DMS 273 (cell line): ENCODE data around the gene TTI1.

Experiments
- DNase-seq: peaks from one replicate; lab custom pipeline; 2025; ENCODE audit not compliant: unreplicated experiment; lab: John Stamatoyannopoulos, UW

The TTI1 gene

DNA sequence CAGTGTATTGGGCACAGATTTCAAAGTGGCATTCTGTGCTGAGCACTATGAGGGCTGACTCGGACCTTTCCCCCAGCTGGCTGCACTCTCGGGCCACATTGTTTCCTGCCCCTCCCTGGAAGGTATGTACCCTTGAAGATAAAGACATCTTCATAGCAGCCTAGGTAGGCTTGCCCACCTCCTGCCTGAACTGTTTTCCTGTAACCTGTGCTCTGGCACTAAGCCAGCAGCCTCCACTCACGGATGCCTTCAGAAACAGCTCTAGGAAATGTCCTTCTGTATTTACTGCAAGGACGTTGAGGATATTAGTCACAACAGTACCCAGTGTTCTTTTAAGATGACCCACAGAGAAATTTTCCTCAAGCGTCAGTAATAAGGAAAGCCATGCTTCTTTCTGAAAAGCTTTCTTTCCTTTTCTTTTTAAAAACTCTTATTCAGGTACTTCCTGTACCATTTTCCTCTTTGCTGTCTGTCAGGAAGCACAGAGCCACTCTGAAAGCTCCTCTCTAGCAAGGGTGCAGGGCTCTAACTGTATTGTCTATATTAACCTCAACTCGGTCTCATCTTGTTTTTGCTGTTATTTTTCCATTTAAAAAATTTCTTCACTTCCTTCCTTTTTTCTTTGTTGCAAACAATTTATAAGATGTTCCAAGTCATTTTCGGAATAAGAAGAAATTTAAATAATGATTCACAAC lies 43.5 kb downstream of the TTI1 start:
- peak; percentile 42 for DNase-seq

DNA sequence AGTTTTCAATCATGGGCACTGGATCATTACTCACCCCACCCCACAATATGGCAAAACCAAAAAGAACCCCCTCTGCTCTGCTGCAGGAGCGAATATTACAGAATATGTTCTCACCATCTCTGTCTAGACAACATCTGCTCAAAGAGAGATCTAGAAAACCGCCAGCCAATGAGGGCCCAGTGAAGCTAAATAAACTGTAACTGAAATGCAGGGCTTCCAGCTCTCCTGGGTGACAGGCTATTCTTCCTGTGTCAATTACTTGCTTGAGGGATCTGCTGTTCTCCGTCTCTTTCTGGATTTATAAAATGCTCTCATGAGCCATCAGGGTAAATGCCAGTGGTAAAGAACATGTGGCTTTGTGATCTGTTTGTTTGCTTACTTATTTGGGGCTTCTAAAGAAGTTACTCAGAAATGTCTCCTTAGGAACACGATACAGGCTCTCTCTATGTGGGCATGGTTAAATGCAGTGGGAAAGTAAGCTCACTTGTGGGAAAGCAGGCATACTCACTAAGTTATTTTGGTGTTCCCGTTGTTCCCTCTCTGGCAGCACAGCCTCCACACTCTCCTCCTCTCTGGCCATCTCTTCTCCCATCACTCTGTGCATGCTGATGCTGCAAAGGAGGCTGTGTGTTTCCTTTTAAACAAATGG lies 44.8 kb downstream of the TTI1 start:
- peak; percentile 43 for DNase-seq

DNA sequence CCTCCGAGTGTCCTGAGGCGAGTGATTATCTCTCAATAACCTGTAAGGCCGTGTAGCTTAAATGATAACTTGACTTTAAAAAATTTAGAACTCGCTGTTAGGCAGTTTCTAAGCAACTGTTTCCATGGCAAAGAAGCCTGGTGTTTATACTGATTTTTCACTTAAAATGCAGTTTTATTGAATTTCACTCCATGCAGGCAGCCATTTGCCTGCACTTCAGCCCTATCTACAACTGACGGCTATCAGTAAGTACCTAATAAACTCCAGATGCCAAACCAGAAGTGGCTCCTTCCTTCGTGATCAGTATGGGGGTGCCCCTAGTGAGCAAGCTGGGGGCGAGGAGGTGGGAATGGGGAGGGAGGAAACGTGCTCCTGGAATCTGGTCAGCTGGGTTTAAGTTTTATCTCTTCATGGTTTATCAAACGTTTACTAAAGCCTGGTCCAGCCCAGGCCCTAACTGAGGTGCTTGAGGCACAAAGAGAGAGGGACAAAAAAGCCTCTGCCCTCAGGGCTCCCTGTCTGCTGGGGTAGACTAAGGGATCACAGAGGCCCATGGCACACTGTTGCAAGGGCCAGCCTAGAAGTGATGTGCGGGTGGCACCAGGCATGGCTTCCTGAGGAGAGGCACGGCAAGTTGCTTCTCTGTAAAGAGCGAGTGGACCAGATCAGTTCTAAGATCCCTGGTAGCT lies 45.5 kb downstream of the TTI1 start:
- DNase-seq, result no peak

DNA sequence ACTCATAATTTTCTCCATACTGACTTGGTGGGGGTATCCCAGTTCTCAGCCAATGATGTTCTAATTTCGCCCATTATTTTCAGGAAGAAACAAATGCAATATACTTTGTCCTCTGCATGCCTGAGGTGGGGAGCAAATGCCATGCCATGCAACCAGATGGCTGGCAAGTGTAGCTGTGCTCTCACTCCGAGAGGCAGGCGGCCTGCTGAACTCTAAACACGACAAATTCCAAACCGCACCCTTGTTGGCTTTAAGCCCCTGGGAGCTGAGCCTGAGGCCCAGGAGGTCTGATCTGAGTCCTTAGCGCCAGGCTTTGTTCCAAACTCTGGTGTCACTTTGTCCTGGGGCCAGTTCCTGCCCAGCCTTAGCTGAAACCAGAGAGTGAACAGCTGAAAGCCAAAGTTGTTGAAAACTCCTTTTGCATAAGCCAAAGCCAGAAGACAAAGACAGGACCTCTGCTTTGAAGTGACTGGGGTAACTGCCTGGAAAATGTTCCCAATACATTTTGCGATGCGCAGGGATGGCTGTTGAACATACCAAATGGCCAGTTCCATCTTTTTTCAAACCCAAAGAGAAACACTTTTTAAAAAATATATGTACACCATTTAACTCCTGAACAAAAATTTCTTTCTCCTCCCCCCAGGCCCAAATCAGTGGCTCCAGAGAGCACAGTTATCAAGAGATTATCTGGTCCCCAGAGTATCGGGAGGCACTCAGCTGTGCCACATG lies 46.2 kb downstream of the TTI1 start:
- DNase-seq, result peak; percentile 56

DNA sequence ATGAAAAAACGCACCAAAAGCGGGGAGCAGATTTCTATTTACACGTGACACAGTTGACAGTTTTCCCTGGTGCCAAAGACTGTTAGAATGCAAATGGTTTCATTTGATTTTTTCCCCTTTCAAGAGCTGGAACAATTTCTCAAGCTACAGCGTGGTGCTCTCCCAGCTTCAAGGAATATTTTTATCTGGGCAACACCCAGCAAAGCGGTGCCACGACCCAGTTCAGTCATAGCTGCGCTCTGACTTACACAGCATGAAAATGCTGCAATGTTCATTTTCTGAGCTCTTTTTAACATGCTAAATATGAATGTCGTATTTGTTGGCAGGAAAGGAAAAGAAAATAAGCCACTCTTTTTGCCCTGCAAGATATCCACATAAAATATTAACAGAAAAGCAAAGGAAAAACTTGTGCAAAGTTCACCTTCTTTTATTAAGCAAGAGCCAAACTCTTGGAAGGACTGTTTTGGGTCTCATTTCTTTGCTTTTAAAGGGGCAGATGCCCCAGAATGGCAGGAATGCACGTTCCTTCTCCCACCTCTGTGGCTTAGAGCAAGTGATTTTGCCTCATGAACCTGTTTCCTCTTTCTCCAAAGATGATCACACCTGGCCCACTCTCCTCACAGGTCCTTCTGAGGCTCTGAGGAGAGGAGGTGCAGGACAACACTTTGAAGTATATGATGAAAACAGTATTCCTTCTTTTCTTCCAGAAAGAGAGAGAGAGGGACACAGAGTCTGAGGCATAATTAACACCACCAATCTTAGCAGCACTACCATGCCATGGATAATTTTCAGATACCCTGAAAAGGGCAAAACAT lies 47.0 kb downstream of the TTI1 start:
- no peak for DNase-seq

DNA sequence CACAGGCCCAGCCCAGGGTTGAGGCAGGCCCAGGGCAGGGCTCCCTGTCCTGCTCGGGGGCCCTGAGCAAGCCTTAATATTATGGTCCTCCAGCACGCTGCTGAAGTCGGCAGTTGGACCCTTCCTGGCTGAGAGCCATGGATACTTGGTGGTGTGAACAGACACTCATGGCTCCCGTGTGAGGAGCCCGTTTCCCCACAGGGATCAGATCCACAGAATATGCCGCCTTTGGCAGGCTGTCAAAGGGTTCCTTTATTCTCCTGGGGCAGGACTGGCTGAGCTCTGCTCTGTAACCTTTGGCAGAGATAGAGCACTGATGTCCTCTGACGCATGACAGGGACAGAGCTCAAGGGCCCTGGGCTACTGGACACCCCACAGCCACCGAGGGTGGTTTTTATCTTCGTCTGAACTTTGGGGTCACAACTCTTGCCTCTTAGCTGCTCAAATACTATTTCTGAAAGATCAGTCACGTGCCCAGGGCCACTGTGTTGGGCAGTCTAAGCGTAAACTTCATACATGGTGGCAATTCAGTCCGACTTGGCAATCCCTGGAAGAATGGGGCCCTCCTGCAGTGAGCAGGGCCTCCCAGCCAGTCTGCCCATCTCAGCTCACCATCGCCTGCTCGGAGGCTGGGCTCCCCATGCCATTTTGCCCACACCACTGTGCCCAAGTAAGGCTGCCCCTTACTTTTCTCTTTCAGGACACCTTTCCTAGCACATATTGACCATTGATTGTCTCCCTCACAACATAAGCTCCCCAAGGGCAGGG lies 49.1 kb downstream of the TTI1 start:
- peak; percentile 46 for DNase-seq

DNA sequence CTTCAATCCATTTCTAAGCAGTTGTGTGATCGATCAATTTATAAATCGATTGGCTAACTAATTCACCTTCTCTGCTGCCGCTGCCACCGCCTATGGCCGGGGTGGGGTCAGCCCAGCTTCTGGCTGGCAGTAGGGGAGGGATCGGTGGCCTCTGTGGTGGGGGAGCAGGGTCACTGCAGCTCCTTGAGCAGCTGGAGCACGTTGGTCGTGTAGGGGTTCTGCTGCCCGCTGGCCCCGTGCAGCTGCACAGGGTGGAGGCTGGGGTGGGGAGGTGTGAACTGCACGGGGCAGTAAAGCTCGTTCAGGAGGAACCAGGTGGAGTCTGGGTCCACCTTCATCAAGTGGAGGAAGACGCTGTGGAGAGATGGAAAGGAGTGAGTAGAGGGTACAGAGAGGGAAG lies 50.0 kb downstream of the TTI1 start:
- no peak for DNase-seq

DNA sequence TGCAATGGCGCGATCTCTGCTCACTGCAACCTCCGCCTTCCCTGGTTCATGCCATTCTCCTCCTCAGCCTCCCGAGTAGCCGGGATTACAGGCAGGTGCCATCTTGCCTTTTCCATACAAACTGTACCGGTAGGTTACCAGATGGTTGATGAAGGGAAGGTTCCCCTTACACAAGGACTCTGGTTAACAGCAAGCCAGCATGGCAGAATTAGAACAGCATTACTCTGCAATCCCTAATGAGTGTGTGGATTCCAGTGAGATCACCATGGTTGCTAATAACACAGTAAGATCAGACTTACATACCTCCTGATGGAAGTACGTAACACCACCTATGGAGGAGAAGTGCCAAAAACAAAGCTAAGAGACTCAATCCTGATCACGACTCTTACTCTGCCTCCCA lies 51.7 kb downstream of the TTI1 start:
- peak; percentile 27 for DNase-seq

DNA sequence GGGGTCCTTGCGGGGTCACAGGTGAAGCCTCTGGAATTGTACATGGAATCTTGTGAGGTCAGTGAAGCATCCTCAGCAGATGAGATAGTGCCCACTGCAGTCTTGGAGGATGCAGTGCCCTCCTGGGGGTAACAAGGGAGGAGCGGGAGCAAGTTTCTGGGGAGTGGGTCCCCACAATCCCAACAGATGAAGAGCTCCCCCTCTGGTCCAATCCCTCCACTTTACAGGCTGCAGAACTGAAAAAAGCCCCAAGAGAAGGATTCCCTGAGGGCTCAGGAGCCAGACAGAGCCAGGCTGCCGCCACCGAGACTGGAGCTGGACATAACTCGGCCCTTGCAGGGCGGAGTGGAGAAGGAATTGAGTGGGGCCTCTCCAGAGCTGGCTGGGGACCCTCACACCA lies 52.4 kb downstream of the TTI1 start:
- no peak for DNase-seq

DNA sequence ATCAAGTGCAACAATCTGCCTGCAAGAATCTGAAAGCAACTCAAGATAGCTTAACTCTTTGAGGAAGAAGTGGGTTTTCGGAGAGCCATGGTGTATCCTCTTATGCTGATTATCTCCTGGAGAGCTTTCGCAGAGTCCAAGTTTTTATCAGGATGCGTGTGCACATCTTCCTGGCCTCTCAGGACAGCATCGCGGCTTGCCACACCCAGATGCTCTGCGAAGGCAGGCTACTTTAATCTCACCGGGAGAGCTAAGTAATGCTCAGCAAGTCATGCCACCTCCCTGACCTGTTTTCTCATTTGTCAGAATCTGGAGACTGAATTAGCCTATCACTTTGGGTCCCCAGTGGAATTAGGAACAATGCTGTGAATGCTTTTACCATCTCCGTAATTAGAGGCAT lies 52.9 kb downstream of the TTI1 start:
- DNase-seq, result no peak

DNA sequence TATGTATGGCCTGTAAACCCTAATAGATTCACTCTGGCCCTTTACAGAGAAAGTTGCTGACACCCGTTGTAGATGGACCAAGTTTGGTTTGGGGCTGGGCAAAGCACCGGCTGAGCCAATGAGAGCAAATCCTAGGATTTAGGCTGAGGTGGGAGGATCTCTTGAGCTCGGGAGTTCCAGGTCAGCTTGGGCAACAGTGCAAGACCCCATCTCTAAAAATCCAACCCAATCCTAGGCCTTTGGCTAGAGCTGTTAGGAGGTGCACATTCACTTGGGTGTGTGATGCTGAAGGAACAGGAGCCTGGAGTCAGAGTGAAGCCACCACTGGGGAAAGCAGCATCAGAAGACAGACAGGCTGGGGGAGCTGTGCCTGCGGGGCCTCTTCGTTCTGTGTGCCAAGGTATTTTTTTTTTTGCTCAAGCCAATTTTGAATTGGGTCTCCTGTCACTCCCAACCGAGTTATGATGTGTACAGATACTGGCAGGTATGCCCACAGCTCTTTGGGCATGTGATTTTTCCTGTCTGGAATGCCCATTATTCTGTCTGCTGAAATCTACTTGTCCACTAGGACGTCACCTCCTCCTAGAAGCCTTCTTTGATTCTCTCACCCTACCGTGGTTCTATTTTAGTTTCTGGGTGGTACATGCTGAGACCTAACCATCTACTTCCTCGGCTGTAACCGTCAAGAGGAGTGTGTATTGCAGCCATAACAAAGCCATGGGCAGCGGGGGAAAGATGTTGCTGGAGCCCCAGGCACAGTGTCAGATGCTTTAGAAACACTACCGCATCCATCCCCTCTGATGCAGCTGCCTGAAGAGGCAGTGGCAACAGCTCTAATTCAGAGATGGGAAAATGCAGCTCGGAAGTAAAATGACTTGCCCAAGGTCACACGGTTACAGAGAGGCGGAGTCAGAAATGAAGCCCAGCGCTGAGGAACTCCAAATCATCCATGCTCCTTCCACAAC lies 54.0 kb downstream of the TTI1 start:
- no peak for DNase-seq

DNA sequence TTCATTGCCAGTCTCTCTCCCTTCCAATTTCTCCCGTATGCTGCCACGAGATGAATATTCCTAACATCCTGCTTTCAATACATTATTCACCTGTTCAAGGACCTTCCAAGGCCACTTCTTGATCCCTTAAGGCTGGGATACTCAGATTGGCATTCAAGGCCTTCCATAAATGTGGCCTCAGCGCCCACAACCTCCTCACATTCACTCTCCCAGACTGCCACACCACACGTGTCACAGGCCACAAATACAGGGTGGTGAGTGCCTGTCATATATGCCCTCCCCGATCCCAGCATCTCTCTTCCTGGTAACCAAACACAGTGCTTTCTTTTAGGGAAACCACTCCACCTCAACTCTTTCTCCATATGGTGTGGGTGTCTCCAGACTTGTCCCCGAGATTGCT lies 55.5 kb downstream of the TTI1 start:
- DNase-seq, result no peak

DNA sequence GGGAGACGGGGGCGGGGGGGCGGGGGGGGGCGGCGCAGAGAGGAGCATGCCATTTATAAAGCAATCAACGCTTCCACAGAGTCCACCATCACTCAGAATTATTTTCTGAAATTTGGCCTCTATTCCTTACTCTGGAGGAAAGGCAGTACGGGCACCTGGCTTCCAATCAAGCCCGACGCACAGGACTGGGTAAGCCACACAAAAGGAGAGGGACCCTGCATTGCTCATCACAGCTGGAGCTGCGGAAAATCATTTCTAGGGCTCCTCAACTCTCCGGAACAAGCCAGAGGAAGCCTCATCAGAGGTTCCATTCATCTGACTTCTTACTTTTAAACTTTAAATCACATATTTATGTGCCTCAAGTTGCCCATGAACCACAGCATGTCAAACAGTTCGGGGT lies 55.9 kb downstream of the TTI1 start:
- no peak for DNase-seq

DNA sequence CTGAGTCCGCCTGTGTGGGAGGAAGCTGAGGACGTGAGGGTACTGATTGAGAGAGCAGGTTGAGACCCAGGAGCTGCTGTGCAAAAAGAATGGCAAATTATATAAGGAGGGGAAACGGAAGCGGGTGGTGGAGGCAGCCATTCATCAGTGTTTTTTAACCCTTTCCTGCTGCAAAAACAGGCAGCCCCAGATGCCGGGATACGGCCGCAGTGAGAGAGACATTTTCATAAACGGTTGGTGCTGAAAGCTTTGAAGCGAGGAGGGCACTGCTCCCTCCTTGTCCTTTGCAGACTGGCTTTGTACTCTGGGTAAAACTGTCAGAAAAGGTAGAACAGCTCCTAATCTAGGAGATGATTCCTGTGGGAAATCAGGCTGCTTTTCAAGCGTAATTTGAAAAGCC lies 56.4 kb downstream of the TTI1 start:
- DNase-seq, result no peak

DNA sequence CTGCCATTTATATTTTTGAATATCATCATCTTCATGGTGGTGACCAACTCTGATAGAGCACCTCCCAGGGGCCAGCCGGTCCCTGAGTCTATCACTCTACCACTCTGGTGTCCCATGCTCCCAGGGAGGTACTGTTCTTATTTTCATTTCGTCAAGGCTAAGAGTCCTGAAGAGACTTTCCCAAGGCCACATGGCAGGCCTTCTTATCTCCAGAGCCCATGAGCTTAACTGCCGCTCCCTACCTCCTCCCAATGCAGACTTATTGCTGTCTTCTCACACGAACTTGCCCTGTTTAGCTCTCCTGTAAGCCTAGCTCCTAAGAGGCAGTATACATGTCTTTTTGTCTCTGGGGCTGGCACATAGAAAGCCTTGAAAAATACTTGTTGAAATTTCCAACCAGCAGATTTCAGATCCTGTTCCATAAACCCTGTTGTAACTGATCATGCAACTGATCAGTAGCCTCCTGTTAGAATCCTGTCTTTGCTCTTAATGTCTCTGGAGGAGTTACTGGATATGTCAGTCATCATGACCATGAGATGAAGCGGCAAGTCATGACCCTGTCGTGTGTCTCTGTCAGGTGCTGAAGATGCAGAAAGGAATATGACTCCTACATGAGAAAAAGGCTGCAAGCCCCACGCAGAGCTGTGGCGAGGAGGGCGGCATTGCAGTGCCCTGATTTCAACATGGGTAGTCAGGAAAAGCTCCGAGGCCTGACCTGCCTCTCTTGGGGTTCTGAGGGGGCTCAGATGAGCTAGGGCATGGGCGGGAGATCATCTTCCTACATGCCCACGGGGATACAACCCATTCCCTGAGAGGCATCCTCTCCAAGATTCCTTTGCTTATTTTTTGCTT lies 60.0 kb downstream of the TTI1 start:
- no peak for DNase-seq

DNA sequence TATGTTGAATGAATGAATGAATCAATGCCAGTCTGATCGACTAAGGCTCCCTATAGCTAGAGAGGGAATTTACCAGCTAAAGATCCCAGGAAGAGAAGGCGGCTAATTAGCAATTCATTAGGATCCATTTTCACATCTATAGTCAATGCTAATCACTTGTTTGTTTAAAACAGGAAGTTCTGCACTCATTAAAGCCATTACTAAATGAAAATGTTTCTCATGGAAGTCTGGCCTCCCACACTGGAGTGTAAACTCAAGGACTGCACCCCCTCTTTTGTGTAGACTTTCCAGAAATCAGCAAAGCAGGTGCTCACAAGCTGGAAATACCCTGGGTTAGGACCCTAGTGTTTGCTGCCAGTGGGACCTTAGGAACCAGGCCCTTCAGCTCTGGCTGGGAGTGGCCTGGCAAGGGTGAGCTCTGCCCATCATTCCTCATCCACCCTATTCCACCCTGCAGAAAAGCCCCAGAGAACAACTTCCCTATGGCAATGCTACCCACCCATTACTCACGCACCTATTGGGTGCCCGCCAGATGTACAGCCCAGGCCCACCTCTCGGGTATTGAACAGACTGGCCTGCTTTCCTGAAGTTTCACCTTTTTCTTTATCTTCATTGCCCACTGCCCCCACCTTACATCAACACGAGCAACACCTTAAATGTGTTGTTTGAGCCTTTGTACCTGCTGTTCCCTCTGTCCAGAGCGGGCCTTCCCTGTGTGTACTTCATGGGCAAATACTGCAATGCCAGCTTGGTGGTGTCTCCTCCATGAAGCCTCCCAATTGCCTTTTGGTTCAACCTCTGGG lies 60.8 kb downstream of the TTI1 start:
- DNase-seq, result no peak

DNA sequence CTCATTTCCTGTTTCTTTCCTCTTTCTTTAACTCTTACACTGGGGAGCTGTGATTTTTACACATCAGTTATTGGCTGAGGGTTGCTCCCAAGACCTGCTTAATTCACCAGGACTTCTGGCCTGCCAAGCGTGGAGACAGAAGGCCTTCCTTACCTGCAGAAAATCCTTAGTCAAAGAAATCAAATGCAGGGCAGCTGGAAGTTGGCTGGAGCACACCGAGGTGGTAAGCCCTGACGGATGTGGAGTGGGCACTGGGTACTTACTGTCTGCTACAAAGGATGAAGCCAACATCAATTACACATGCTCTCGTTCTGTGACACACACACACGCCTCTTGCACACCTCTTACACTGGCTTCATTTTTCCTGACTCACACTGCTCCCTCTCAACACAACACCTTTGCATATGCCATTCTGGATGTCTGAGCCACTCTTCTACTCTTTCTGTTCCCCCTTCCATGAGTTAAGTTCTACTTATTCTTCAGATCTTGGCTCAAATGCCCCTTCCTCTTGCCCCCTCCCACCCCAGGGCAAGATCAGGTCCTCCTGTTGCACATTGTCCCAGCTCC lies 61.6 kb downstream of the TTI1 start:
- DNase-seq, result no peak
